Calu3 (cell line): ENCODE measurements around the gene TCTN1. TPM values are rescaled to one million over a fixed set of nuclear protein-coding genes. Genes with fewer than 3 reads are reported as not detected.

ENCODE experiments used
- BruUV-seq: library from RNA; stranded (reverse); fragments of 400-500 nt; replicated peaks from 2 replicates; lab custom pipeline; 2021; lab: Mats Ljungman, UMichigan
- CTCF ChIA-PET: fragments of 300-600 bp; sonication (Branson Sonifier 250); formaldehyde crosslinking; loops from one replicate; lab custom pipeline; 2022; ENCODE audit warnings: antibody characterized with exemption; lab: Charles Lee
- DNase-seq: peaks from one replicate; pipeline ENCODE4 v3.0.0; 2022
- H3K27ac Mint-ChIP-seq: one replicate; pipeline ENCODE4 v1.8.0; 2022; ENCODE audit warnings: mixed read lengths; ENCODE audit not compliant: unreplicated experiment
- H3K27me3 Mint-ChIP-seq: one replicate; pipeline ENCODE4 v1.8.0; 2022; ENCODE audit warnings: mixed read lengths; ENCODE audit not compliant: unreplicated experiment
- H3K36me3 Mint-ChIP-seq: one replicate; pipeline ENCODE4 v1.8.0; 2022; ENCODE audit warnings: mild to moderate bottlenecking, moderate library complexity, mixed read lengths; ENCODE audit not compliant: insufficient read depth, unreplicated experiment
- H3K4me1 Mint-ChIP-seq: one replicate; pipeline ENCODE4 v1.8.0; 2022; ENCODE audit warnings: mild to moderate bottlenecking, low read depth, mixed read lengths; ENCODE audit not compliant: unreplicated experiment
- H3K4me3 Mint-ChIP-seq: one replicate; pipeline ENCODE4 v1.8.0; 2022; ENCODE audit warnings: mild to moderate bottlenecking, low read depth, moderate library complexity, mixed read lengths; ENCODE audit not compliant: unreplicated experiment
- H3K9me3 Mint-ChIP-seq: one replicate; pipeline ENCODE4 v1.8.0; 2022; ENCODE audit warnings: low read depth, mixed read lengths; ENCODE audit not compliant: unreplicated experiment
- intact Hi-C: fragments of 100-400 bp; cut with micrococcal nuclease; formaldehyde crosslinking; loops from one replicate; pipeline ENCODE4 v1.10.0; 2022; ENCODE audit not compliant: unreplicated experiment
- total RNA-seq: library from RNA; stranded (reverse); gene quantifications from 2 replicates; pipeline ENCODE4 v1.2.3, GENCODE V29; 2022
- TF ChIP-seq, protein P1 (sequence below): fragments of 200-600 bp; IDR thresholded peaks from one replicate; pipeline ENCODE4 v1.8.0; 2022; ENCODE audit warnings: antibody characterized with exemption; ENCODE audit not compliant: unreplicated experiment

The TCTN1 gene
- total RNA-seq, 1 experiment from 2014 or later = 41.8 TPM

GRCh38 chr12:110639336-110640141, 25.6 kb downstream of the TCTN1 start:
- no peaks in the 10 kb centered on the region for H3K9me3 Mint-ChIP-seq
- intact Hi-C loops = no loop called here
- no peak for DNase-seq
- TF ChIP-seq, protein P1, sequence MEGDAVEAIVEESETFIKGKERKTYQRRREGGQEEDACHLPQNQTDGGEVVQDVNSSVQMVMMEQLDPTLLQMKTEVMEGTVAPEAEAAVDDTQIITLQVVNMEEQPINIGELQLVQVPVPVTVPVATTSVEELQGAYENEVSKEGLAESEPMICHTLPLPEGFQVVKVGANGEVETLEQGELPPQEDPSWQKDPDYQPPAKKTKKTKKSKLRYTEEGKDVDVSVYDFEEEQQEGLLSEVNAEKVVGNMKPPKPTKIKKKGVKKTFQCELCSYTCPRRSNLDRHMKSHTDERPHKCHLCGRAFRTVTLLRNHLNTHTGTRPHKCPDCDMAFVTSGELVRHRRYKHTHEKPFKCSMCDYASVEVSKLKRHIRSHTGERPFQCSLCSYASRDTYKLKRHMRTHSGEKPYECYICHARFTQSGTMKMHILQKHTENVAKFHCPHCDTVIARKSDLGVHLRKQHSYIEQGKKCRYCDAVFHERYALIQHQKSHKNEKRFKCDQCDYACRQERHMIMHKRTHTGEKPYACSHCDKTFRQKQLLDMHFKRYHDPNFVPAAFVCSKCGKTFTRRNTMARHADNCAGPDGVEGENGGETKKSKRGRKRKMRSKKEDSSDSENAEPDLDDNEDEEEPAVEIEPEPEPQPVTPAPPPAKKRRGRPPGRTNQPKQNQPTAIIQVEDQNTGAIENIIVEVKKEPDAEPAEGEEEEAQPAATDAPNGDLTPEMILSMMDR = no peak
- CTCF ChIA-PET = no interaction called here
- no peaks in the 10 kb centered on the region for H3K36me3 Mint-ChIP-seq
- peaks cover 12% of the 10 kb centered on the region for H3K4me1 Mint-ChIP-seq
- H3K4me3 Mint-ChIP-seq = no peak overlapping the region
- no peak overlapping the region for H3K27ac Mint-ChIP-seq
- H3K27me3 Mint-ChIP-seq = no peaks in the 10 kb centered on the region
- no TSS peak for BruUV-seq

GRCh38 chr12:110640275-110641025, 26.5 kb downstream of the TCTN1 start:
- Mint-ChIP-seq H3K4me3 (no peak overlapping the region), H3K4me1 (peaks cover 12% of the 10 kb centered on the region), H3K36me3 (no peaks in the 10 kb centered on the region), H3K27ac (no peak overlapping the region), H3K9me3 (no peaks in the 10 kb centered on the region), H3K27me3 (no peaks in the 10 kb centered on the region)
- intact Hi-C loops = no loop called here
- CTCF ChIA-PET = no interaction called here
- BruUV-seq = no TSS peak
- DNase-seq = no peak
- TF ChIP-seq, protein P1 = no peak

- Mint-ChIP-seq H3K27me3 (no peaks in the 10 kb centered on the region), H3K36me3 (no peaks in the 10 kb centered on the region), H3K4me3 (no peak overlapping the region), H3K9me3 (no peaks in the 10 kb centered on the region), H3K4me1 (peaks cover 12% of the 10 kb centered on the region), H3K27ac (no peak overlapping the region)
- no TSS peak for BruUV-seq
- no peak for DNase-seq
- intact Hi-C loops = no loop called here
- TF ChIP-seq, protein P1 = no peak
- CTCF ChIA-PET = no interaction called here
Observed at GRCh38 chr12:110641521-110641920, 27.6 kb downstream of the TCTN1 start.

- H3K27me3 Mint-ChIP-seq = no peaks in the 10 kb centered on the region
- H3K9me3 Mint-ChIP-seq = no peaks in the 10 kb centered on the region
- no peak overlapping the region for H3K27ac Mint-ChIP-seq
- no TSS peak for BruUV-seq
- no peak for DNase-seq
- no peaks in the 10 kb centered on the region for H3K36me3 Mint-ChIP-seq
- H3K4me1 Mint-ChIP-seq = no peaks in the 10 kb centered on the region
- no peak overlapping the region for H3K4me3 Mint-ChIP-seq
- intact Hi-C loops = no loop called here
- CTCF ChIA-PET = no interaction called here
- TF ChIP-seq, protein P1 = no peak
Observed at GRCh38 chr12:110647631-110648040, 33.7 kb downstream of the TCTN1 start.
